Omental fat pad (tissue), 4 donors: ENCODE data around the gene GNPAT. TPM values are rescaled to one million over a fixed set of nuclear protein-coding genes. Genes with fewer than 3 reads are reported as not detected.

Experiments
- ATAC-seq: fragments of 150-250 bp; one replicate; pipeline ENCODE4 v1.9.1; 2016; ENCODE audit warnings: mild to moderate bottlenecking, moderate library complexity; ENCODE audit not compliant: low FRiP score
- DNase-seq: peaks from one replicate; pipeline ENCODE4 v3.0.0-alpha.2; 2019; ENCODE audit warnings: low spot score
- total RNA-seq, 4 donors: library from RNA; depleted of rRNA; stranded (reverse); fragments of >200 nt; gene quantifications; one replicate each; pipeline ENCODE4 v1.1.0, GENCODE V29; 2016
- TF ChIP-seq, protein P1 (sequence below), 3 donors: fragments of 450-650 bp; IDR thresholded peaks; one replicate each; pipeline ENCODE4 v1.5.1; 2016 to 2017; ENCODE audit warnings: antibody characterized with exemption in 3 of 3, mild to moderate bottlenecking in 3 of 3, moderate library complexity in 2 of 3

The GNPAT gene
- total RNA-seq, 4 donors from 2014 or later: 25.9 to 40.8 (median 34.2) TPM

- DNase-seq: no peak
- TF ChIP-seq, protein P1, sequence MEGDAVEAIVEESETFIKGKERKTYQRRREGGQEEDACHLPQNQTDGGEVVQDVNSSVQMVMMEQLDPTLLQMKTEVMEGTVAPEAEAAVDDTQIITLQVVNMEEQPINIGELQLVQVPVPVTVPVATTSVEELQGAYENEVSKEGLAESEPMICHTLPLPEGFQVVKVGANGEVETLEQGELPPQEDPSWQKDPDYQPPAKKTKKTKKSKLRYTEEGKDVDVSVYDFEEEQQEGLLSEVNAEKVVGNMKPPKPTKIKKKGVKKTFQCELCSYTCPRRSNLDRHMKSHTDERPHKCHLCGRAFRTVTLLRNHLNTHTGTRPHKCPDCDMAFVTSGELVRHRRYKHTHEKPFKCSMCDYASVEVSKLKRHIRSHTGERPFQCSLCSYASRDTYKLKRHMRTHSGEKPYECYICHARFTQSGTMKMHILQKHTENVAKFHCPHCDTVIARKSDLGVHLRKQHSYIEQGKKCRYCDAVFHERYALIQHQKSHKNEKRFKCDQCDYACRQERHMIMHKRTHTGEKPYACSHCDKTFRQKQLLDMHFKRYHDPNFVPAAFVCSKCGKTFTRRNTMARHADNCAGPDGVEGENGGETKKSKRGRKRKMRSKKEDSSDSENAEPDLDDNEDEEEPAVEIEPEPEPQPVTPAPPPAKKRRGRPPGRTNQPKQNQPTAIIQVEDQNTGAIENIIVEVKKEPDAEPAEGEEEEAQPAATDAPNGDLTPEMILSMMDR (IDR thresholded peaks at IDR 0.05): no peak
- ATAC-seq: no peak
These were observed 44.3 kb upstream of the GNPAT start for GRCh38 chr1:231196728-231197127.

DNA sequence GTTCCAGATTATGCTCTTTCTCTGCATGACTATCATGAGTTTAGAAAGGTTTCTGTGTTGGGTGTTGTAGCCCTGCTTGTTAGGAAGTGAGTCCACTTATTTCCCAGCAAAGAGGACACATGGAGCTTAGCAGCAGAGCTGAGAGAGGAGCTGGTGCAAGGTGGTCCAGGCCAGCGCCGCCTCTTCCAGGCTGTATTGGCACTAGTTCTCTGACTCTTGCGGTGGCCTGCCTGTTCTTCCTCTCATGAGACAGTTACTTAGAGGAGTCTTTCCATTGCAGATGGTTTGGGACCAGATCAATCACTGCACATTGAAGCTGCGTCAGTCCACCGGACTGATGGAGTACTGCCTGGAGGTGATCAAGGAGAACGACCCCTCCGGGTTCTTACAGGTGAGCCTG lies 41.1 kb upstream of the GNPAT start:
- TF ChIP-seq, protein P1 (IDR thresholded peaks at IDR 0.05): no peak
- no peak for DNase-seq
- ATAC-seq: no peak

GRCh38 chr1:231200388-231201031 lies 40.5 kb upstream of the GNPAT start:
- DNase-seq: no peak
- no peak for ATAC-seq
- TF ChIP-seq, protein P1 (IDR thresholded peaks at IDR 0.05): no peak

- no peak for DNase-seq
- no peak for ATAC-seq
- TF ChIP-seq, protein P1 (IDR thresholded peaks at IDR 0.05): no peak
These were observed 39.5 kb upstream of the GNPAT start for GRCh38 chr1:231201375-231201978.

DNA sequence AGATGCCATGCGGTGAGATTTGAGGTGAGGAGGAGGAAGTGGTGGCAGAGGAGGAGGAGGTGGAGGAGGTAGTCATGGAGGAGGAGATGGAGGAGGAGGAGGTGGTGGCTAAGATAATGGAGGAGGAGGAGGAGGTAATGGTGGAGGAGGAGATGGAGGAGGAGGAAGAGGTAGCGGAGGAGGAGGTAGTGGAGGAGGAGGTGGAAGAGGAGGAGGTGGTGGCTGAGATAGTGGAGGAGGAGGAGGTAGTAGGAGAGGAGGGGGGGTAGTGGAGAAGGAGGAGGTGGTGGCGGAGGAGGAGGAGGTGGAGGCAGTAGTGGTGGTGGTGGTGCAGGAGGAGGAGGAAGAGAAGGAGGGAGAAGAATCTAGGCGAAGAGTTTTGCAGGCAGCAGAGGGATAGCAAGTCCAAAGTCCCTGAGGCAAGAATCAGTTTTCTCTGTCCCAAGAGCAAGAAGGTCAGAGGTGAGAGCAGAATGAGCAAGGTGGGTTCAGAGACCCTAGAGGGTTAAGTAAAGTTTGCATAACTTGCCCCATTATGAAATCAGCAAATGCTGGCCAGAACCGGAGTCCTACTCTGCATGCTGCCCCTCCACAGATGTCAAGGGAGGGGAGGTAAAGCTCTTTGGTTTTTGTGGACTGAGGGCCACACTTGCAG lies 38.9 kb upstream of the GNPAT start:
- ATAC-seq (no peak), DNase-seq (no peak)
- TF ChIP-seq, protein P1 (IDR thresholded peaks at IDR 0.05): no peak

GRCh38 chr1:231203259-231204057 lies 37.6 kb upstream of the GNPAT start:
- DNase-seq: no peak
- TF ChIP-seq, protein P1 (IDR thresholded peaks at IDR 0.05): no peak
- ATAC-seq: no peak
